Measurements from ENCODE around the gene SLC5A6. TPM values are rescaled to one million over a fixed set of nuclear protein-coding genes. Genes with fewer than 3 reads are reported as not detected.
A peak's percentile ranks its signal among the peaks of the same experiment; 100 is the strongest.
"Not testable (repeated sequence)": the region's sequence is repeated elsewhere in the genome, so short reads cannot be mapped to it uniquely, and the experiment has no call there.

Gene SLC5A6
- total and polyA plus RNA-seq, 2 donors, result 15.8 to 24.3 TPM

DNA sequence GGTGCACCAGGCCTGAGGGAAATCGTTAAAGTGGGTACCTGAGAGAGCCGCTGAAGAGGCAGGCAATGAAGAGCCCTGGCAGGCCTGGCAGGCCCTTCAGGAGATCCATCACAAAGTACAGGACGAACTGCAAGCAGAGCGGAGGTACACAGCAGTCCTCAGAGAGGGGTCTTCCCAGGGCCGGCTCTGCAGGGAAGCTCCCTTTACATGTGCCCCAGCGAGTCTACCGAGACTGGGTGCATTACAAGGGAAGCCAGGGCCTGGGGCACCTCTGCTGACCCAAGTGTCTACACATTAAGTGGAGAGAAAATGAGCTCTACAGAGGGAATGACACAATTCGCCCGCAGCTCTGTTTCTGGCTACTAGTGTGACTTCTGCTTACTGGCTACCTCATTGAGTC is 8.3 kb downstream of the SLC5A6 start:
- Histone ChIP-seq H3K27ac (ENCODE audit: low read depth in 1 of 2, low read length in 1 of 2) (no peak overlapping the region), H3K9me3 (ENCODE audit: control insufficient read depth in 2 of 2, insufficient read depth in 1 of 2, low read length in 1 of 2) (no peaks in the 10 kb centered on the region), H3K4me1 (ENCODE audit: control insufficient read depth in 2 of 2, insufficient read depth in 2 of 2, low read length in 2 of 2) (no peaks in the 10 kb centered on the region), H3K4me3 (ENCODE audit: low read length in 2 of 2) (no peak overlapping the region), H3K36me3 (ENCODE audit: control insufficient read depth in 2 of 2, insufficient read depth in 2 of 2, low read length in 1 of 2) (peaks cover 64 to 66% of the 10 kb centered on the region in 2 donors), H3K27me3 (ENCODE audit: control insufficient read depth in 2 of 2, insufficient read depth in 1 of 2, low read length in 1 of 2) (no peaks in the 10 kb centered on the region)
- WGBS, result 98% methylated on average over 9 of the region's 9 CpGs
- DNase-seq (ENCODE audit: low read depth in 6 of 9, low spot score in 9 of 9), result no peak

DNA sequence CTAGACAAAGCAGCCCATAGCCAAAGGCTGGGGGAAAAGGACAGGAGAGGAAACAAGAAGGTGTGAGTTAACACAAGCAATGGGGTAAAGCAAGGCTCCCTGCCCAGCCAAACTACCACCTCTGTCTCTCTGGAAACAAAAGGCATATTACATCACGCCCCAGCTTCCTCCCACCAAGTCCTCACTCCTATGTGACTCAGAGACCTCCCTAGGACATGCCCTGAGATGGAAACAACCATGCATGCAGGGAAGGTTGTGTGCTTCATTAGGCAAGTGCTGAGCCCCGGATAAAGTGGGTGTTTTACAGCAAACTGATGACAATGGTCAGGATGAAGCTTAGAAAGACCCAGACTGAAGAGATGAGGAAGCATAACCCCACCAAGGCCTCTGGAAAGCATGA is 9.2 kb downstream of the SLC5A6 start:
- H3K4me1 ChIP-seq (ENCODE audit: control insufficient read depth in 2 of 2, insufficient read depth in 2 of 2, low read length in 2 of 2), result no peaks in the 10 kb centered on the region
- H3K27ac ChIP-seq (ENCODE audit: low read depth in 1 of 2, low read length in 1 of 2), result no peak overlapping the region
- no peak for DNase-seq (ENCODE audit: low read depth in 6 of 9, low spot score in 9 of 9)
- no peaks in the 10 kb centered on the region for H3K27me3 ChIP-seq (ENCODE audit: control insufficient read depth in 2 of 2, insufficient read depth in 1 of 2, low read length in 1 of 2)
- H3K4me3 ChIP-seq (ENCODE audit: low read length in 2 of 2), result no peak overlapping the region
- no peaks in the 10 kb centered on the region for H3K9me3 ChIP-seq (ENCODE audit: control insufficient read depth in 2 of 2, insufficient read depth in 1 of 2, low read length in 1 of 2)
- WGBS, result 95% methylated on average over 2 of the region's 2 CpGs
- peaks cover 57 to 59% of the 10 kb centered on the region in 2 donors for H3K36me3 ChIP-seq (ENCODE audit: control insufficient read depth in 2 of 2, insufficient read depth in 2 of 2, low read length in 1 of 2)

DNA sequence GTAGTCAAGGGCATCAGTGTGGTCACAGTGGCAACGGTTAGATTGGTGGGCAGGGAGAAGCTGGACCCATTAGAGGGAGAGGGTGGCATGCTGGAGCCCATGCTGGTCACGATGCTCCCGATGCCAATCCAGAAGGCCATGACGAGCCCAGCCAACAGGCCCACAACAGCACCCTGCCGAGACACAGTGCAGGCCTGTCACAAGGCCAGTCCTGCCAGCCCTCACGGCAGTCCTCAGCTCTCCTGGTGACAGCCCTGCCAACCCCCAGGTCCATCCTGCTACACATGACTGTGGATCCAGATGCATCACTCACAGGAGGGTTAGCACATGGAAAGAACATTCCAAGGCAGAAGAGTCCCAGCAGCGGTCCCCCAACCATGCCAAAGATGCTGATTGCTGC is 10.4 kb downstream of the SLC5A6 start:
- no peak overlapping the region for H3K27ac ChIP-seq (ENCODE audit: low read depth in 1 of 2, low read length in 1 of 2)
- no peak overlapping the region for H3K4me3 ChIP-seq (ENCODE audit: low read length in 2 of 2)
- H3K4me1 ChIP-seq (ENCODE audit: control insufficient read depth in 2 of 2, insufficient read depth in 2 of 2, low read length in 2 of 2), result no peaks in the 10 kb centered on the region
- H3K9me3 ChIP-seq (ENCODE audit: control insufficient read depth in 2 of 2, insufficient read depth in 1 of 2, low read length in 1 of 2), result no peaks in the 10 kb centered on the region
- H3K36me3 ChIP-seq (ENCODE audit: control insufficient read depth in 2 of 2, insufficient read depth in 2 of 2, low read length in 1 of 2), result peaks cover 47 to 49% of the 10 kb centered on the region in 2 donors
- 99% methylated on average over 7 of the region's 7 CpGs for WGBS
- no peaks in the 10 kb centered on the region for H3K27me3 ChIP-seq (ENCODE audit: control insufficient read depth in 2 of 2, insufficient read depth in 1 of 2, low read length in 1 of 2)
- no peak for DNase-seq (ENCODE audit: low read depth in 6 of 9, low spot score in 9 of 9)

DNA sequence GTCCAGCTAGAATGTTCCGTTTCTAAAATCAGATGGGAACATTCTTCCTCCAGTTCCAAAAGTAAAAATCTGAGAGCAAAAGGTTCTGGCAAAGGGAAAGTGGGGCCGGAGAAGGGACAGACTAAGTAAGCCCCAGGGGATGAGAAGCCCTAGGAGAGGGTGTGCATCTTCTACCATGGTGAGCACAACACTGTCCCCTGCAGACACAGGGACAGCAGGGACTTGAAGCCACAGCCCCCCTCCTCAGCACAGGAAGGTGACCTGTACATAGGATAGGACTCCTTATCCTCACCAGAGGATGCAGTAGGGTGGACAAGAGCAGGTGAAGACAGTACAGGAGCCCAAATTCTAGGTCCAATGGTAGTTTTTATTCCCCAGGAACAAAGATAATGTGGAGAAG is 12.8 kb downstream of the SLC5A6 start:
- H3K4me1 ChIP-seq (ENCODE audit: control insufficient read depth in 2 of 2, insufficient read depth in 2 of 2, low read length in 2 of 2), result no peaks in the 10 kb centered on the region
- H3K9me3 ChIP-seq (ENCODE audit: control insufficient read depth in 2 of 2, insufficient read depth in 1 of 2, low read length in 1 of 2), result no peaks in the 10 kb centered on the region
- DNase-seq (ENCODE audit: low read depth in 6 of 9, low spot score in 9 of 9), result no peak
- H3K4me3 ChIP-seq (ENCODE audit: low read length in 2 of 2), result no peak overlapping the region
- H3K27ac ChIP-seq (ENCODE audit: low read depth in 1 of 2, low read length in 1 of 2), result no peak overlapping the region
- WGBS, result 99% methylated on average over 2 of the region's 2 CpGs
- H3K36me3 ChIP-seq (ENCODE audit: control insufficient read depth in 2 of 2, insufficient read depth in 2 of 2, low read length in 1 of 2), result peaks cover 27 to 29% of the 10 kb centered on the region in 2 donors
- no peaks in the 10 kb centered on the region for H3K27me3 ChIP-seq (ENCODE audit: control insufficient read depth in 2 of 2, insufficient read depth in 1 of 2, low read length in 1 of 2)

DNA sequence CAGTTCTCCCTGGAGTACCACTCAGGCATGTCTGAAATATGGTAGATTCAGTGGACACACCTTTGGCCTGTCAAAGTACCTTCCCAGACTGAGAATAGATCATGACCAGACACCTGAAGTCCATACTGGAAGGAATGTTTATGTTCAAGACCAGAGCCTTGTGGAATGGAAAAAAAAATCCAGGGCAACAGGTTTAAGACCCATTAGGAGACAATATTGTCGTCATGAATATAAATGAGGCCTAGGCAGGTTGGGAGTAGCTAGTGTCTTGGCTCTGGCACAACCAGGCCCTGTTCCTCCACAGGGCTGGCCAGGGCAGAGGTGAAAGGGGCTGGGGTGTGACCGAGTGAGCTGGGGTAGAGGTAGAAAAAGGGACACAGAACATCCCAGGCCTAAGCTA is 13.4 kb downstream of the SLC5A6 start:
- WGBS, result 95% methylated on average over 2 of the region's 2 CpGs
- no peaks in the 10 kb centered on the region for H3K4me1 ChIP-seq (ENCODE audit: control insufficient read depth in 2 of 2, insufficient read depth in 2 of 2, low read length in 2 of 2)
- H3K4me3 ChIP-seq (ENCODE audit: low read length in 2 of 2), result no peak overlapping the region
- no peak overlapping the region for H3K27ac ChIP-seq (ENCODE audit: low read depth in 1 of 2, low read length in 1 of 2)
- DNase-seq (ENCODE audit: low read depth in 6 of 9, low spot score in 9 of 9), result no peak
- no peaks in the 10 kb centered on the region for H3K9me3 ChIP-seq (ENCODE audit: control insufficient read depth in 2 of 2, insufficient read depth in 1 of 2, low read length in 1 of 2)
- H3K27me3 ChIP-seq (ENCODE audit: control insufficient read depth in 2 of 2, insufficient read depth in 1 of 2, low read length in 1 of 2), result no peaks in the 10 kb centered on the region
- H3K36me3 ChIP-seq (ENCODE audit: control insufficient read depth in 2 of 2, insufficient read depth in 2 of 2, low read length in 1 of 2), result peaks cover 23% of the 10 kb centered on the region in 2 donors

DNA sequence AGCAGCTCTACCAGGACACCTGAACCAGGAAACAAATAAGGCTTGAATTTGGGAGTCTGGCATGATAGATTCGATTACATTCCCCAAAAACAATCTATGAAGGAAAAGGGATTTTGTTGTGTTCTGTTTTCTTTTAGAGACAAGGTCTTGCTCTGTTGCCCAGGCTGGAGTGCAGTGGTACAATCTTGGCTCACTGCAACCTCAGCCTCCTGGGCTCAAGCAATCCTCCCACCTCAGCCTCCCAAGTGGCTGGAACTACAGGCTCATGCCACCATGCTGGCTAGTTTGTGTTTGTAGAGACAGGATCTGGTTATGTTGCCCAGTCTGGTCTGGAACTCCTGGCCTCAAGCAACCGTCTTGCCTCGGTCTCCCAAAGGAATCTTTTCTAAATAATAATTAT is 14.0 kb downstream of the SLC5A6 start:
- not testable (repeated sequence) for DNase-seq (ENCODE audit: low read depth in 6 of 9, low spot score in 9 of 9); H3K27ac ChIP-seq (ENCODE audit: low read depth in 1 of 2, low read length in 1 of 2); H3K4me1 ChIP-seq (ENCODE audit: control insufficient read depth in 2 of 2, insufficient read depth in 2 of 2, low read length in 2 of 2); H3K4me3 ChIP-seq (ENCODE audit: low read length in 2 of 2); H3K9me3 ChIP-seq (ENCODE audit: control insufficient read depth in 2 of 2, insufficient read depth in 1 of 2, low read length in 1 of 2); H3K27me3 ChIP-seq (ENCODE audit: control insufficient read depth in 2 of 2, insufficient read depth in 1 of 2, low read length in 1 of 2)
- peaks cover 19 to 21% of the 10 kb centered on the region in 2 donors for H3K36me3 ChIP-seq (ENCODE audit: control insufficient read depth in 2 of 2, insufficient read depth in 2 of 2, low read length in 1 of 2)
- WGBS, result 95% methylated on average over 3 of the region's 3 CpGs

DNA sequence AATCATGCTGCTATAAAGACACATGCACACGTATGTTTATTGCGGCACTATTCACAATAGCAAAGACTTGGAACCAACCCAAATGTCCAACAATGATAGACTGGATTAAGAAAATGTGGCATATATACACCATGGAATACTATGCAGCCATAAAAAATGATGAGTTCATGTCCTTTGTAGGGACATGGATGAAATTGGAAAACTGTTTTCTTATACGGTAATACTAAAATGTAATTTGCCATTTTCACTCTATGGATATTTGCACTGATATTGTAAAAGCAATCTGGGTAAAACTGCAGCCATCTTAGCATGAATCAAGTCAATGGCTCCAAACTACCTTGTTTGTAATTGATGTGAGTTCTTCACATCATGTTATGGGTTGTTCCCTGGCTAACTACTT is 16.3 kb downstream of the SLC5A6 start:
- H3K36me3 ChIP-seq (ENCODE audit: control insufficient read depth in 2 of 2, insufficient read depth in 2 of 2, low read length in 1 of 2); H3K27ac ChIP-seq (ENCODE audit: low read depth in 1 of 2, low read length in 1 of 2); H3K9me3 ChIP-seq (ENCODE audit: control insufficient read depth in 2 of 2, insufficient read depth in 1 of 2, low read length in 1 of 2); H3K4me1 ChIP-seq (ENCODE audit: control insufficient read depth in 2 of 2, insufficient read depth in 2 of 2, low read length in 2 of 2); DNase-seq (ENCODE audit: low read depth in 6 of 9, low spot score in 9 of 9); H3K27me3 ChIP-seq (ENCODE audit: control insufficient read depth in 2 of 2, insufficient read depth in 1 of 2, low read length in 1 of 2); H3K4me3 ChIP-seq (ENCODE audit: low read length in 2 of 2): not testable (repeated sequence)
- WGBS, result 98% methylated on average over 3 of the region's 3 CpGs

DNA sequence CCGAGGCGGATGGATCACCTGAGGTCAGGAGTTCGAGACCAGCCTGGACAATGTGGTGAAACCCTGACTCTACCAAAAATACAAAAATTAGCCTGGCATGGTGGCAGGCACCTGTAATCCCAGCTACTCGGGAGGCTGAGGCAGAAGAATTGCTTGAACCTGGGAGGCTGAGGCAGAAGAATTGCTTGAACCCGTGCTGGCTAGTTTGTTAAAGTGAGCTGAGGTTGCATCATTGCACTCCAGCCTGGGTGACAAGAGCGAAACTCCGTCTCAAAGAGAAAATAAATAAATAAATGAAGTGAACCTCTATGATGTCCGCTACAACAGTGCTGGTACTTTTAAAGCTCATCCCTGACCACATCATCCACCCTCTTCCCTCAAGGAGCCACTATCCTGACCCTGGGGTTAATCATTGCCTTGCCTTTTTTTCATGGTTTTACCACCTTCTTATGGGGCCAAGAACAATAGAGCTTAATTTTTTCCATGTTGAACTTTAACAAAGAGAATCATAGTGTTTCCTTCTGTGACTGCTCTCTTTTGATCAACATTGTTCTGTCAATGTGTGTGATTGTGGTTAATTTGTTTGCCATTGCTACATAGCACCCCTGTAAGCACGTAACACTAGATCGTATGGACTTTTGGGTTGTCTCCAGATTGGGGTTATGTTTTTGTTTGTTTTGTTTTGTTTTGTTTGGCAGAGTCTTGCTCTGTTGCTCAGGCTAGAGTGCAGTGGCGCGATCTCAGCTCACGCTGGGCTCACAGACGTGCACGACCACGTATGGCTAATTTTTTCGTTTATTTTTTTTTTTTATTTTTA is 17.3 kb downstream of the SLC5A6 start:
- H3K27me3 ChIP-seq (ENCODE audit: control insufficient read depth in 2 of 2, insufficient read depth in 1 of 2, low read length in 1 of 2), result no peaks in the 10 kb centered on the region
- WGBS, result 93% methylated on average over 17 of the region's 17 CpGs
- peaks cover 0 to 2% of the 10 kb centered on the region in 2 donors for H3K36me3 ChIP-seq (ENCODE audit: control insufficient read depth in 2 of 2, insufficient read depth in 2 of 2, low read length in 1 of 2)
- no peaks in the 10 kb centered on the region for H3K9me3 ChIP-seq (ENCODE audit: control insufficient read depth in 2 of 2, insufficient read depth in 1 of 2, low read length in 1 of 2)
- no peak overlapping the region for H3K27ac ChIP-seq (ENCODE audit: low read depth in 1 of 2, low read length in 1 of 2)
- H3K4me1 ChIP-seq (ENCODE audit: control insufficient read depth in 2 of 2, insufficient read depth in 2 of 2, low read length in 2 of 2), result no peaks in the 10 kb centered on the region
- DNase-seq (ENCODE audit: low read depth in 6 of 9, low spot score in 9 of 9), result no peak
- no peak overlapping the region for H3K4me3 ChIP-seq (ENCODE audit: low read length in 2 of 2)

DNA sequence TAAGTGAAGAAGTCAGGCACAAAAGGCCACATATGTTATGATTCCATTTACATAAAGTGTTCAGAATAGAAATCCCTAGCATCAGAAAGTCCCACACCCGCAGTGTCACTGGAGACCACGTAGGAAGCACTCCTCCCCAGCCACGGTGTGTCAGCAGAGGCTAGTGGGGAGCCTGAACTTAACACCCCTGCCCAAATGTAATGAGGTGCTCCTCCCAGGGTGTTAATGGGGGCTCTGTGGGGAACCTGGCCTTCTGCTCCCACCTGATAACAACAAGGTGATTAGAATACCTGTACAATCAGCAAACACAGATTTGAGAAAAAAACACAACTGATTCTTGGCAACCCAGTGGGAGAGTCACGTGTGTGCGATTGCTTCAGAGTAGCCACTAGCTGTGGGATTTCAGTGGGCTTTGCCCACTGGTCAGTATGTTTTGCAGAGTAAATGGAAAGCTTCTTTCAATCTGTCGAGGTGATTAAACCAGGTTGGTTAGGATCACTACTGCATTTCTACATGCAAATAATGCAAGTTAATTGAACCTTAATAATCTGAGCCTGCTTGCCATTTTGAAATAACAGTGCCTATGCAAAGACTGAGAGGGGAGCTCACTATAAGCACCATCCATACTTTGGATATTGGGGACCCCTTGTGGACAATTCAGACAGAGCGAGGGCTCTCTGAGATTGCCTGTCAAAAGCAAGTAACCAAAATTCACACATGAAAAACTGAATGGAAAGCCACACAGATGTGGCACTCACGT is 20.8 kb downstream of the SLC5A6 start:
- Histone ChIP-seq H3K4me1 (ENCODE audit: control insufficient read depth in 2 of 2, insufficient read depth in 2 of 2, low read length in 2 of 2) (no peaks in the 10 kb centered on the region), H3K27me3 (ENCODE audit: control insufficient read depth in 2 of 2, insufficient read depth in 1 of 2, low read length in 1 of 2) (no peaks in the 10 kb centered on the region), H3K27ac (ENCODE audit: low read depth in 1 of 2, low read length in 1 of 2) (peak overlapping the region in 1 of 2 donors; percentile 18), H3K36me3 (ENCODE audit: control insufficient read depth in 2 of 2, insufficient read depth in 2 of 2, low read length in 1 of 2) (no peaks in the 10 kb centered on the region), H3K9me3 (ENCODE audit: control insufficient read depth in 2 of 2, insufficient read depth in 1 of 2, low read length in 1 of 2) (no peaks in the 10 kb centered on the region), H3K4me3 (ENCODE audit: low read length in 2 of 2) (no peak overlapping the region)
- DNase-seq (ENCODE audit: low read depth in 6 of 9, low spot score in 9 of 9), result peak in 4 of 9 donors; percentile 17 to 50 (median 26)
- WGBS, result 56% methylated on average over 8 of the region's 8 CpGs

All from thymus (tissue), 11 donors.